HepG2 (cell line): ENCODE measurements around the gene NPTXR. TPM values are rescaled to one million over a fixed set of nuclear protein-coding genes. Genes with fewer than 3 reads are reported as not detected.

ENCODE experiments used
- ATF7-NPFF ChIP-seq: sonication (generic); formaldehyde crosslinking; IDR thresholded peaks from 2 replicates; pipeline ENCODE4 v1.8.1; 2023; ENCODE audit warnings: mild to moderate bottlenecking, low read depth, missing genetic modification reagents, moderate library complexity
- BRF2 ChIP-seq: sonication (generic); formaldehyde crosslinking; IDR thresholded peaks from 2 replicates; pipeline ENCODE4 v1.8.1; 2022; ENCODE audit warnings: mild to moderate bottlenecking, missing genetic modification reagents
- DZIP1 ChIP-seq: sonication (generic); formaldehyde crosslinking; IDR thresholded peaks from 2 replicates; pipeline ENCODE4 v1.5.0; 2020; ENCODE audit warnings: mild to moderate bottlenecking, missing genetic modification reagents
- GMEB2 ChIP-seq: IDR thresholded peaks from 2 replicates; pipeline ENCODE4 v1.6.1; 2016; ENCODE audit warnings: missing biosample characterization, missing genetic modification reagents, low read depth
- KDM1A ChIP-seq: IDR thresholded peaks from 2 replicates; pipeline ENCODE4 v1.6.1; 2016; ENCODE audit warnings: missing compliant biosample characterization
- KLF16 ChIP-seq, 2 experiments: sonication (generic) in 1 of 2; formaldehyde crosslinking in 1 of 2; IDR thresholded peaks; 2 replicates each; pipeline versions ENCODE4 v1.6.1 to v1.8.0; 2016 to 2023; ENCODE audit warnings: missing genetic modification reagents in 2 of 2, missing compliant biosample characterization in 1 of 2
- MLXIP ChIP-seq: sonication (generic); formaldehyde crosslinking; IDR thresholded peaks from 2 replicates; pipeline ENCODE4 v1.9.0; 2021; ENCODE audit warnings: missing genetic modification reagents, borderline replicate concordance
- NFIB ChIP-seq: sonication (generic); formaldehyde crosslinking; IDR thresholded peaks from 2 replicates; pipeline ENCODE4 v1.9.0; 2021; ENCODE audit warnings: missing genetic modification reagents, mild to moderate bottlenecking, borderline replicate concordance
- TFE3 ChIP-seq: IDR thresholded peaks from 2 replicates; pipeline ENCODE4 v1.6.1; 2016
- ZBTB33 ChIP-seq: sonication (generic); formaldehyde crosslinking; IDR thresholded peaks from 2 replicates; pipeline ENCODE4 v1.4.0; 2020; ENCODE audit warnings: missing genetic modification reagents
- ZNF292 ChIP-seq: sonication (generic); formaldehyde crosslinking; IDR thresholded peaks from 2 replicates; pipeline ENCODE4 v1.8.1; 2022; ENCODE audit warnings: mild to moderate bottlenecking, low read depth, missing genetic modification reagents, borderline replicate concordance
- ZNF576 ChIP-seq: sonication (generic); formaldehyde crosslinking; IDR thresholded peaks from 2 replicates; pipeline ENCODE4 v1.4.0; 2020; ENCODE audit warnings: mild to moderate bottlenecking, missing genetic modification reagents
- ZNF629 ChIP-seq: sonication (generic); formaldehyde crosslinking; conservative IDR thresholded peaks from 2 replicates; pipeline ENCODE4 v1.5.0; 2020; ENCODE audit warnings: missing genetic modification reagents
- ZNF674 ChIP-seq: sonication (generic); formaldehyde crosslinking; IDR thresholded peaks from 2 replicates; pipeline ENCODE4 v1.5.0; 2020; ENCODE audit warnings: low read depth, mild to moderate bottlenecking, missing genetic modification reagents
- ZNF75D ChIP-seq: sonication (generic); formaldehyde crosslinking; IDR thresholded peaks from 2 replicates; pipeline ENCODE4 v1.8.1; 2023; ENCODE audit warnings: missing genetic modification reagents, mild to moderate bottlenecking, borderline replicate concordance
- ZNF766 ChIP-seq: sonication (generic); formaldehyde crosslinking; IDR thresholded peaks from 2 replicates; pipeline ENCODE4 v1.5.0; 2020; ENCODE audit warnings: missing genetic modification reagents, borderline replicate concordance
- ZNF790 ChIP-seq: sonication (generic); formaldehyde crosslinking; IDR thresholded peaks from 2 replicates; pipeline ENCODE4 v1.8.0; 2022; ENCODE audit warnings: missing genetic modification reagents, mild to moderate bottlenecking, borderline replicate concordance
- polyA plus RNA-seq, 8 experiments: library from polyadenylated mRNA; depleted of rRNA in 3 of 8; stranded (reverse) in 7 of 8; unstranded in 1 of 8; fragments of >200 nt; fragmentation: Illumina TruSeq in 4 of 8; extraction: Trizol in 4 of 8; gene quantifications; 2 replicates each; pipeline versions ENCODE4 v1.2.1 to v1.2.3, GENCODE V29; 2011 to 2016; ENCODE audit warnings: low read depth in 4 of 8, missing spikeins in 1 of 8, mixed read lengths in 1 of 8; ENCODE audit not compliant: insufficient read depth in 1 of 8
- total RNA-seq, 5 experiments: library from RNA; depleted of rRNA; stranded (reverse); fragments of >200 nt; fragmentation: Illumina TruSeq; extraction: Trizol; gene quantifications; 2 replicates each; pipeline ENCODE4 v1.2.3, GENCODE V29; 2016; ENCODE audit warnings: low read depth in 1 of 5

The NPTXR gene
- total and polyA plus RNA-seq, 2 of the 13 experiments (the other 11 are each of a cell fraction or from before 2014, with no cell fraction given) = 2.6 to 4.8 TPM

GRCh38 chr22:38824585-38824984, 19.2 kb downstream of the NPTXR start (continued):
- TF ChIP-seq GMEB2 (CRISPR knock-in tag) = no peak
- no peak for TF ChIP-seq KDM1A
- peak; percentile 80 for TF ChIP-seq TFE3 (CRISPR knock-in tag)
- no peak for TF ChIP-seq NFIB (CRISPR knock-in tag)
- no peak for TF ChIP-seq ZNF576 (CRISPR knock-in tag)
- 0 out of 2 replicates have a peak, but pooled peaks have one; percentile 41 for TF ChIP-seq ATF7-NPFF (CRISPR knock-in tag)
- TF ChIP-seq ZNF766 (CRISPR knock-in tag) = peak; percentile 66; the same call in 1 of the 2 replicates
- no peak for TF ChIP-seq ZNF292 (CRISPR knock-in tag)
- TF ChIP-seq ZNF674 (CRISPR knock-in tag) = no peak
- no peak for TF ChIP-seq ZBTB33
- no peak for TF ChIP-seq ZNF629
- TF ChIP-seq ZNF75D (CRISPR knock-in tag) = no peak
- TF ChIP-seq ZNF790 (CRISPR knock-in tag) = no peak; the same call in 1 of the 2 replicates
- TF ChIP-seq BRF2 (CRISPR knock-in tag) = no peak
- peak in 1 of 2 experiments; percentile 81; a peak in 2 of 4 replicates for TF ChIP-seq KLF16 (CRISPR knock-in tag; IDR thresholded peaks at IDR 0.05)
- TF ChIP-seq DZIP1 (CRISPR knock-in tag) = no peak
- no peak for TF ChIP-seq MLXIP (CRISPR knock-in tag)
